Inflammatory macrophage (primary cell): ENCODE measurements around the gene CAMK2G.
"Not testable (repeated sequence)": the region's sequence is repeated elsewhere in the genome, so short reads cannot be mapped to it uniquely, and the experiment has no call there.

ENCODE experiments used
- DNase-seq, 2 donors: peaks; one replicate each; pipeline ENCODE4 v3.0.0-alpha.2; 2020 to 2022

The CAMK2G gene

DNA sequence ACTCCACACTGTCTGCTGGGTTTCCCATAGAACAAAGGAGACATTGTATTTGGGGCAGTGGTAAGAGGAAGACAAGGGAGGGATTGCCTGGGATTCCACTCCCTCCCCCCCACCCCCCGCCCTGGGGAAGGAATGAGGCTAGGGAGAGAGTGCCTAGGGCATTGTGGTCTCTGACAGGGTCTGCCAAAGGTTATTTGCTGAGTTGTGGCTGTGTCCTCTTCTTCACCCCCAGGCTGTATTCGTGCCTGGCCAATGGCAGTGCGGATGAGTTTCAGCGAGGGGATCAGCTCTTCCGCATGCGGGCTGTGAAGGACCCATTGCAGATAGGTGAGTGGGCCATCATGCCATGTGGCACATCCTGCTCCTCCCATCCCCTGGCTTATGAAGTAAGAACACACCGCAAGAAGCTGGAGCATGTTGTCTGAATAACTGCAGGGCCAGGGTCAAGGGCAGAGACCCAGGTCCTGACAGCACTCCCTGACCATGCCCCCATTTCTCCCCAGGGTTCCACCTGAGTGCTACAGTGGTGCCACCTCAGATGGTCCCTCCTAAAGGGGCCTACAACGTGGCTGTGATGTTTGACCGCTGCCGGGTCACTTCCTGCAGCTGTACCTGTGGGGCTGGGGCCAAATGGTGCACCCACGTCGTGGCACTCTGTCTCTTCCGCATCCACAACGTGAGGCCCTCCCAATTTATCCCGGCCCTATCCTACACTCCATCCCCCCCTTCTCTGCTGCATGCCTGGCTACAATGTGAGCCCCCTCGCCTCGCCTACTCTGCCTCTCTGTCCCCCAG is 85.3 kb downstream of the CAMK2G start:
- DNase-seq, result no peak

DNA sequence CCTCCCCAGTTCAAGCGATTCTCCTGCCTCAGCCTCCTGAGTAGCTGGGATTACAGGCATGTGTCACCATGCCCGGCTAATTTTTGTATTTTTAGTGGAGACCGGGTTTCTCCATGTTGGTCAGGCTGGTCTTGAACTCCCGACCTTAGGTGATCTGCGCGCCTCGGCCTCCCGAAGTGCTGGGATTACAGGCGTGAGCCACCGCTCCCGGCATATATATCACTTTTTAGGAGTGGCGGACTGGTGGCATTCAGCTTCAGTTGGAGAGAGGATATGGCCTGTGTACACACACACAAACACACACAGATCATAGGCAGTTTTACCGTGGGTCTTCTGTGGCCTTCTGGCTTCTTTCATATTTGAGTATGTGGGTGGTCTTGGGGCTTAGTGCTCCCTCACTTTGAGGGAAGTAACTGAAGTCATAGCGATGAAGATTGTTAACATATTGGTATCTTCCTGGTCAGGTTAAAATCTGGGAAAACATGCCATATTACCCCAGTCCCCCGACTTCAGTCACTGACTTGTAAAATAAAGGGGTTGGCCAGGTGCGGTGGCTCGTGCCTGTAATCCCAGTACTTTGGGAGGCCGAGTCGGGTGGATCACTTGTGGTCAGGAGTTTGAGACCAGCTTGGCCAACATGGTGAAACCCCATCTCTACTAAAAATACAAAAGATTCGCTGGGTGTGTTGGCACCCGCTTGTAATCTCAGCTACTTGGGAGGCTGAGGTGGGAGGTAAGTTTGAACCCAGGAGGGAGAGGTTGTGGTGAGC is 87.1 kb downstream of the CAMK2G start:
- not testable (repeated sequence) for DNase-seq

DNA sequence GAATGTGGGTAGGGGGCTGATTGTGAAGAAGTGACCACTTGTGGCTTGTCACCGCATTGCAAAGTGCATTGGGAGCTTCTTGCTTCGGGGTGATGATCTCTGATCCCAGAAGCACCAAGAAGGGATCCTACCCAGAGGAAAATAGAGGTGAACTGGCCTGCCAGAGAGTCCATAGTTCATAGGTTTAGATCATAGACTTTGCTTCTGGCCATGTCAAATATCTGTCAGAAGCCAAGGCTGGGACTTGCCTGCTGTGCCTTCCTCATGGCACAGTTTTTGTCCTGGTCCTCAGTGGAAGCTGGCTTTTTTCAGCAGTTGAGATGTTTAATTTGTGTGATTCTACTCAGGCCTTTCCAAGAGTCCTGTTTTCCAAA is 87.9 kb downstream of the CAMK2G start:
- no peak for DNase-seq

DNA sequence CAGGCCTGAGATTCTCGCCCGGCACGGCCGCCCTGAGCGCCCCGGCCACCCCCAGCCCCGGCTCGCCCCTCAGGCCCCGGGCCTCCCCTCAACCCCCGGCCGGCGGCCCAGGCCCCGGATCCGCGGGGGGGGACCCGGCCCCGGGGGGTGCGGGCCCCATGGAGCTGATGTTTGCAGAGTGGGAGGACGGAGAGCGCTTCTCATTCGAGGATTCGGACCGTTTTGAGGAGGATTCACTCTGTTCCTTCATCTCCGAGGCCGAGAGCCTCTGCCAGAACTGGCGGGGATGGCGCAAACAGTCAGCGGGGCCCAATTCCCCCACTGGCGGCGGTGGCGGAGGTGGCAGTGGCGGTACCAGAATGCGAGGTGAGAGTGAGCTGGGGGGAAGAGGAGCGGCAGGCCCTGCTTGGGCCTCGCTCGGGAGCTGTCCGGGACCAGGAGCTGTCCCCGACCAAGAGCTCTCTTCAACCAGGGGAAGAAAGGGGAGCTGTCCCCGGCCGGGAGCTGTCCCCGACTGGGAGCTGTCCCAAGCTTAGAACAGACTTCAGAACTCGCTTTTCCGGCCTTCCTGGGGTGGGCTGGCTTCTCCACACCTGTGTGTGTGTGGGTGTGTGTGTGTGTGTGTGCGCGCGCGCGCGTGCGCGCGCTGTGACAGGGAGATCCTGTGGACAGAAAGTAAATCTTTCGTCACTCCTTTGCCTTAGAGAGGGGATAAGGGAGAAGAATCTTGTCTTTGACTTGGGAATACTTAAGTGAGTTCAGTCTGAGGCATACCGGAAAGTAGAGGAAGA is 88.4 kb downstream of the CAMK2G start:
- DNase-seq, result peak; percentile 16 to 41

DNA sequence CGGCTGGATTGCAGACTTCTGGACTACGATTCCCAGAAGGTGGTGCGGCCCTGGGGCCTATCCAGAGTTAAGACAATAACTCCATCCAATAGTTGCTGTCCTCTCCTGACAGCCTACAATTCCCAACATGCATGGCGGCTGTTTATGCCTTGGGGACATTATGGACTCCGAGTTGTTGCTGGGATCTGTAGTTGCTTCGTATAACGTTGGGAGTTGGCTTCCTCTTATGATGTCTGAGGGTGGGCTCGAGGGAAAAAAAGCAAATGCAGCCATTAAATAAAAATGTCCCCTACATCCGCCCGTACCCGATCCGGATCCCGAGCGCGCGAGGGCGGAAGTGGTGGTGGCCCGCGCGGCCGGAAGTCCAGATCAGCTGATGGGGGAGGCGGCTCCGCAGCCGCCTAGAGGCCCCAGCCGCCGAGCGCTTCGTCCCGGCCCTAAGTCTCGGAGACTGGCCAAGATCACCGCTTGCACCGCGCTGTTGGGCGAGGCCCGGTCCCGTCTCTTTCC is 89.1 kb downstream of the CAMK2G start, which contains the start of gene ZSWIM8:
ZSWIM8 (plus strand) TSS at position 396 of the 510 bp plus-strand sequence. CDS start 273 bp downstream, outside the sequence.
- peak; percentile 92 to 93 for DNase-seq

DNA sequence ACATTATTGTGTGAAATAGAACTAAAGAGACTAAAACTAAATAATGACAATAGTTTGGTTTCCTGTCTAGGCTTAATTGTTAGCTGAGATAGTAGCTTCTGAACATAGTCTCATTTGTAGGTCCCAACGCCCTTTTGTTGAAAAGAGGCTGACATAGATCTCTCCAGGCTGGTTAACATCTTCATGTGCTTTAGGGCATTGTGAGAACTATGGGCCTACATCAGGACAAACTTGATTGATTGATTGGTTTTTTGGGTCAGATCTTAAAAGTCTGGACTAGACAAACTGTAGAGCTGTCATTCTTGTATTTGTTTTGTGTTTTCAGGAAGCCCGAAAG is 91.6 kb downstream of the CAMK2G start:
- DNase-seq, result no peak

DNA sequence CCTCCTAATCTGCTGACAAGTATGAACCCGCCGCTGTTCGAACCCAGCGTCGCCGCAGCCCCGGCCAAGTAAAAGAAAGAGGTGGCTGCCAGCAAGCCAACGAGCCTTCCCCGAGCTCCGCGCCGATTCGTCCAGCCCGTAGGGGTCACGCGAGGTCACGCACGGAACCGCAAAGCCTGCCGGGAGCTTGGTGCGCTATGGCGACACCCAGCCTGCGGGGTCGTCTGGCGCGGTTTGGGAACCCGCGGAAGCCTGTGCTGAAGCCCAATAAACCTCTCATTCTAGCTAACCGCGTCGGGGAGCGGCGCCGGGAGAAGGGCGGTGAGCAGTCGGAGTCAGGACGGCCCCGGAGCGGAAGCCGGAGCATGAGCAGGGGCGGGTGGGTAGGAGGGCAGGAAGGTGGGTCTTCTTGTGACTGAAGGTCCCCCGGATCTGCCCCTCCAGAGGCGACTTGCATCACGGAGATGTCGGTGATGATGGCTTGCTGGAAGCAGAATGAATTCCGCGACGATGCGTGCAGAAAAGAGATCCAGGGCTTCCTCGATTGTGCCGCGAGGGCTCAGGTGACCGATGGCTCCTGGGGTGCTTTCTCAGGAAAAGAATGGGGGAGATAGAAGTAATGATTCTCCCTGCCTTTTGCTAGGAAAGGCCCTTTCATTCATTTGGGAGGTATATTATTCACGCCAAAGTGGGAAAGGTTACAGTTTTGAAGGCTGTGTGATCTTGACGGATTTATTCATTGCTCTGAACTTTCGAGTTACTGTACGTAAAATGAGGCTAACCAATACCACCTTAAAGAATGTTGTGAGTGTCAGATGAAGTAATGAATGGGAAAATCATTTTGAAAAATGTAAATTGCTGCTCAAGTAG is 92.2 kb downstream of the CAMK2G start, which contains the start of gene CHCHD1:
CHCHD1 (plus strand) TSS at position 170 of the 870 bp plus-strand sequence; CDS start at position 198, 28 bp downstream.
- DNase-seq, result peak; percentile 88 to 92

DNA sequence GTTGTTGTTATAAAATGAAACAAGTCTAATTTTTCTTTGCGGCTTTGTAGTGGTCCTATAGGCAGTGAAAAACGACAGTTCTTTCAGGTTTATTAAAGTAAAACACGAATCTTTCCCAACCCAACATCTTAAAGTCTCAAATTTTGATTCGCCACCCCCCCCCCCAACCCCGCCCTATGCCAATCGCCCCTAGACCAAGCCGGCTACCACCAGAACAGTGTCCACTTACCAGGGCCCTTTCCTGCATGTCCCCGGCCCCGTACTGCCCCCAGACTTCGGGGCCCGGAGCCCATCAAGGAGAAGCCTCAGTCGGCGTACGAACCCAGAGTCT is 92.8 kb downstream of the CAMK2G start:
- no peak for DNase-seq

DNA sequence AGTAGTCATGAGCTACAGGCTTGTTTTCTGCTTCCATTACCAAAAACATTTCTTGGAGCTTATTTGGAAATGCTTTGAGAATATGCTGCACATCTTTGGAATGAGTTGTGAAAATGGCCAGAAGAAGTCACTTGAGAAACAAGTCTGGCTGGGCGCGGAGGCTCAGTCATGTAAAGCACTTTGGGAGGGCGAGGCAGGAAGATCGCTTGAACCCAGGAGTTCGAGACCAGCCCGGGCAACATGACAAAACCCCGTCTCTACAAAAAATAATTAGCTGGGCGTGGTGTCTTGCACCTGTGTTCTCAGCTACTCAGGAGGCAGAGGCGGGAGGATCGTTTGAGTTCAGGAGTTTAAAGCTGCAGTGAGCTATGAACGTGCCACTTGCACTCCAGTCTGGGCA is 93.4 kb downstream of the CAMK2G start:
- no peak for DNase-seq

DNA sequence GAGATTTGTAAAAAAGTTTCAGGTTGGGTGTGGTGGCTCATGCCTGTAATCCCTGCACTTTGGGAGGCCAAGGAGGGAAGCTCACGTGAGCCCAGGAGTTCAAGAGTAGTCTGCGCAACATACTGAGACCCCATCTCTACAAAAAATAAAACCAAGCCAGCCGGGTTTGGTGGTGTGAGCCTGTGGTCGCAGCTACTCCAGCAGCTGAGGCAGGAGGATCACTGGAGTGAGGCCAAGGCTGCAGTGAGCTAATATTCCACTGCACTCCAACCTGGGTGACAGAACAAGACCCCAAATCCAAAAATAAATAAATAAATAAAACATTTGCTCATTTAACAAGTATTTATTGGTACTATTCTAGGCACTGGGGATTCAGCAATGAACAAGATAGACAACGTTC is 94.1 kb downstream of the CAMK2G start:
- DNase-seq, result no peak

DNA sequence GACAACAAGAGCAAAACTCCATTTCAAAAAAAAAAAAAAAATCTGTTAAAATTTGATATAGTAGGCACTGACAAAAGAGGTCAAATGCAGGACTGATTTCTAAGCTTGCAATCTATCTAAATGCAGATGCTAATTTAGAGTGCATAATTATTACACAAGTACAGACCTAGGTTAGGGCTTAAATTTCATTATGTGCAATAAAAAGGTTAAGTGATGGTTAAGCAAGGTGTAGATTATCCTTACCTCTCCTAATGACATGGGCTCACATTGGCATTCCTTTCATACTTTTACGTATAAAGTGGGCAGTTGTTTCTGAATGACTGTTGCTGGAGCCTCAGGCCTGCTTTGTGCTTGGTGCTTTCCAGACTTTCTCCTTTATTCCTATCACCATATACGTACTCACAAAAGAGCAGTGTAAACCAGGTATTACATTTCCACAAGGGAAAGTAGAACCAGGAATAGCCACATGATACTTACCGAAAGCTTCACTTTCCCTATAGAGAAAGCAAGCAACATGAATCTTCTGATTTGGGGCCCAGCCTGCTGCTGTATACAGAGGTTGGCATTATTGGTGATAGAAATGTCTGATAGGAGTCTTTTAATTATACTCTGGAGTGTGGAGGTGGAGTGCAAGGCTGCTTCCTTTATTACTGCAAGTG is 94.7 kb downstream of the CAMK2G start:
- DNase-seq, result no peak

DNA sequence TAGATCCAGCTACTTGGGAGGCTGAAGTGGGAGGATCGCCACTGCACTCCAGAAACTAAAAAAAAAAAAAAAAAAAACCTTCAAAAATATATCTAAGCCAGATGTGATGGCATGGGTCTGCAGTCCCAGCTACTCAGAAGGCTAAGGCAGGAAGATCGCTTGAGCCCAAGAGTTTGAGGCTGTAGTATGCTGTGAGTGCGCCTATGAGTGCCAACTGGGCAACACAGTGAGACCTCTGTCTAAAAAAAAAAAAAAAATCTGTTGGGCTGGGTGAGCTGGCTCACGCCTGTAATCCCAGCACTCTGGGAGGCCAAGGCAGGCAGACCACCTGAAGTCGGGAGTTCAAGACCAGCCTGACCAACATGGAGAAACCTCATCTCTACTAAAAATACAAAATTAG is 95.3 kb downstream of the CAMK2G start:
- DNase-seq, result no peak

DNA sequence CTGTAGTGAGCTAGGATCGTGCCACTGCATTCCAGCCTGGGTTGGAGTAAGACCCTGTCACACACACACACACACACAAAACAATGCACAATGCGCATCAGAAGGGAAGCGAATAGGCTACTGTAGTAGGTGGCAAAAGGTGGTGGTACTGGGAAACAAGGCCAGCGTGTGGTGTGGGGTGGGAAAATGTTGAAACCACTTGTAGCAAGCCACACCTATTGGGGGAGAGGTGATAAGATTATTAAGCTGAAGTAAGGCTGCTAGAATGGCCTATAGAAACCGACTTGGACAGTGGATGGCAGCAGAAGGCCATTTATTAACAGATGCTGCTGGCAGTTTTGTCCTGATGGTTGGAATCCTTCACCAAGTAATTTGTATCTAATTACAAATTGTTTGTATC is 99.7 kb downstream of the CAMK2G start:
- DNase-seq, result no peak

DNA sequence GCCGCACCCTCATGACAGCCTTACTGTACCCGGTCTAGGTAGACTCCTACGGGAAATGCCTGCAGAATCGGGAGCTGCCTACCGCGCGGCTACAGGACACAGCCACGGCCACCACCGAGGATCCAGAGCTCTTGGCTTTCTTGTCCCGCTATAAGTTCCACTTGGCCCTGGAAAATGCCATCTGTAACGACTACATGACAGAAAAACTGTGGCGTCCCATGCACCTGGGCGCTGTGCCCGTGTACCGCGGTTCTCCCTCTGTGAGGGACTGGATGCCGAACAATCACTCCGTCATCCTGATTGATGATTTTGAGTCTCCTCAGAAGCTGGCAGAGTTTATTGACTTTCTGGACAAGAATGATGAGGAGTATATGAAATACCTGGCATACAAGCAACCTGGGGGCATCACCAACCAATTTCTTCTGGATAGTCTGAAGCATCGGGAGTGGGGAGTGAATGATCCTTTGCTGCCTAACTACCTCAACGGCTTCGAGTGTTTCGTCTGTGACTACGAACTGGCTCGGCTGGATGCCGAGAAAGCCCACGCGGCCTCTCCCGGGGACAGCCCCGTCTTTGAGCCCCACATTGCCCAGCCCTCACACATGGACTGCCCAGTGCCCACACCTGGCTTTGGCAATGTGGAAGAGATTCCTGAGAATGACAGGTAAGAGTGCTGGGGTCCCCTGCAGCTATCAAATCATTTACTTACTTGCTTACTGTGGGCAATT is 101.0 kb downstream of the CAMK2G start:
- no peak for DNase-seq

DNA sequence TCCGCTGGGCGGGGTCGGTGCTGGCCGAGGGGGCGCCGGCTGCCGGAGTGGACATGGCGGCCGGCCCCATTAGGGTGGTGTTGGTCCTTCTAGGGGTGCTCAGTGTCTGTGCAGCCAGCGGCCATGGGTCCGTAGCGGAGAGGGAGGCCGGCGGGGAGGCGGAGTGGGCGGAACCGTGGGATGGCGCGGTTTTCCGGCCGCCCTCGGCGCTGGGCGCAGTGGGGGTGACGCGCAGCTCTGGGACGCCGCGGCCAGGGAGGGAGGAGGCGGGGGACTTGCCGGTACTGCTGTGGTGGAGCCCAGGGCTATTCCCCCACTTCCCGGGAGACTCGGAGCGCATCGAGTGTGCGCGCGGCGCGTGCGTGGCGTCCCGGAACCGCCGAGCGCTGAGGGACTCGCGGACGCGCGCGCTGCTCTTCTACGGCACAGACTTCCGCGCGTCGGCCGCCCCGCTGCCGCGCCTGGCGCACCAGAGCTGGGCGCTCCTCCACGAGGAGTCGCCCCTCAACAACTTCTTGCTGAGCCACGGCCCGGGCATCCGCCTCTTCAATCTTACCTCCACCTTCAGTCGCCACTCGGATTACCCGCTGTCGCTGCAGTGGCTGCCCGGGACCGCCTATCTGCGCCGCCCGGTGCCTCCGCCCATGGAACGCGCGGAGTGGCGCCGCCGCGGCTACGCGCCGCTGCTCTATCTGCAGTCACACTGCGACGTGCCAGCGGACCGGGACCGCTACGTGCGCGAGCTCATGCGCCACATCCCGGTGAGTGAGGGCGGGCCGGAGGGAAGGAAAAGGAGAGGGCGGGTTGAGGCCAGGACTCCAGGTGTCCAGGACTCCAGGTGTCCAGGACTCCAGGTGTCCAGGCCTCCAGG is 101.8 kb downstream of the CAMK2G start:
- DNase-seq, result peak; percentile 86 to 93

DNA sequence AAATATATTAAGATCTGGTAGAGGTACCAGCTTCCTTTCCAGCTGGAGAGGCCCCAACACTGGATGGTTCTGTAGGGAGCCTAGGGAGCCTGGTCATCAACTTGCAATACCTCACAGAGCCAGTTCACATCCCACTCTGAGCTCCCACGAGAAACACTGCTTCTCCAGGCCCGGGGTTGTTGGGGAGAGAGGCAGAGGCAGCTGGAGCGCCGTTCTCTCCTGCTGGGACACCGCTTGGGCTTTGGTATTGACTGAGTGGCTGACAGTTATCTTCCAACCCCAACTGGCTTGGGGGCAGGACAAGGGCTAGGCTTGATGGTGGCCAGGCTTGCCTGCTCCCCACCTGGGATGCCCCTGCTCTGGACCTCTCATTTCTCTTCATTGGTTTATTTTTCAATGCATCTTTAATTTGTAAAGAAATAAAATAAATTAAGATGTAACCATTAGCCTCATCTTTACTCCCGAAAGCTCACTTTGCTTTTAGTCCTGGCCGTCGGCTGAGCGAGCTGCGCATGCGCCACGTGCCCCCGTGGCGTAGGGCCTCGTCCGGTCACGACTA is 102.6 kb downstream of the CAMK2G start:
- DNase-seq, result peak; percentile 83 to 89

DNA sequence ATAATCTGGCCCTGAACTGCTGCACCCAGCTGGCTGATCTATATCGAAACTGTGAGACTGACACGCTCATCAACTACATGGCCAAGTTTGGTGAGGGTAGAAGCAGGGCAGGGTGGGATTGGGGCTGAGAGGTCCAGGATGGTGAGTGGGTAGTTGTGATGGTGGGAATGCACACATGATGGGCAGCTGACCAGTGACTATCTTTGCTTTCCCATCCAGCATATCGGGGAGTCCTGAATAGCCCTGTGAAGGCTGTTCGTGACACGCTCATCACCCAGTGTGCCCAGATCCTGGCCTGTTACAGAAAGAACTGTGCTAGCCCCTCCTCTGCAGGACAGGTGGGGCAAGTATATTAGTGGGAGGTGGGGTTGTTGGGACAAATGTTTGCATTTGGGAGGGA is 105.0 kb downstream of the CAMK2G start:
- DNase-seq, result no peak

DNA sequence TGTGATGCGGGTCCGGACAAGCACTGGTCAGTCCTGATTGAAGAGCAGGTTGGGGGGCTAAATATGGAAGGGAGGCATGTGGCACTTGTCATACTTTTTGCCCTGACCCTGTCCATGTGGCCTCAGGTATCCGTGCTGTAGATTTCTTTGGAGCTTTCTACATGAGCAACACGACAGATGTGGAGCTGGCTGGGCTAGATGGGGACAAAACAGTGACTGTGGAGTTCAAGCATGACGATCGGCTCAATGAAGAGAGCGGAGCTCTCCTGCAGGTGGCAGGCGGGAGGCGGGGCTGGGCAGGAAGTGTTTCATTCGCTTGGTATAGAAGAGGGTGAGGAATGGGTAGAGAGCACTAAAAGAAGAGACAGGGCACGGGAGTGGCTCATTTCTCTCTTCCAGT is 105.5 kb downstream of the CAMK2G start:
- no peak for DNase-seq

DNA sequence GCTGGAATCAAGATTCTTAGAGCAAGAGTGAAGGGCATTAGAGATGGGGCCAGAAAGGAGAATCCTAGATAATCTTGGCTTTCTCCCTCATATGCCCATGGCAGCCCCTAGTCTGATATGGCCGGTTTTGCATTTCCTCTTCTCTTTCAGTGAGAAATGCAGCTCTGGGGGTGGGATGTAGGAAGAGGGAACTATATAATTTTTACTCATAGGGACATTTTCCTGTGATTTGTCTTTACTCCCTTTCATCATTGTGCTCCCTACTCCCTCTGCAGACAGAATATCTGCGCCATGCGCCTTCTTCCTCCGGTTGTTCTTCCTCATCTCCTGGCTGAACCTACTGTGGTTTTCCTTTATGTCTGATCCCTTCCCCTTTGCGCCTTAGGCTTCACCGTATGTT is 109.3 kb downstream of the CAMK2G start:
- peak; percentile 15 to 50 for DNase-seq
